Pancreas (tissue), 10 donors: ENCODE data around the gene DDAH1. TPM values are rescaled to one million over a fixed set of nuclear protein-coding genes. Genes with fewer than 3 reads are reported as not detected.

ENCODE experiments used
- ATAC-seq, 4 donors: fragments of 200-7000 bp; cut with Tn5 transposase; one replicate each; pipeline versions ENCODE4 v1.8.0 to v1.9.1; 2020; ENCODE audit warnings: mild to moderate bottlenecking in 4 of 4, moderate library complexity in 4 of 4
- DNase-seq, 6 donors: peaks; one replicate each; pipeline ENCODE4 v3.0.0-alpha.2; 2020
- FAIRE-seq: peaks from 2 replicates; lab custom pipeline; 2012; peaks lifted over from hg19 to GRCh38; lab: Jason Lieb, UNC
- H3K27ac ChIP-seq, 4 donors: fragments of 200-600 bp; sonication (generic); 1 replicate in 3 of 4; 2 replicates in 1 of 4; pipeline versions ENCODE4 v1.5.0 to v1.8.0; 2020
- H3K27me3 ChIP-seq, 4 donors: fragments of 200-600 bp; one replicate each; pipeline ENCODE4 v1.8.0; 2021
- H3K36me3 ChIP-seq, 3 donors: fragments of 200-600 bp; sonication (generic) in 1 of 3; one replicate each; pipeline versions ENCODE4 v1.5.0 to v1.8.0; 2020 to 2021
- H3K4me1 ChIP-seq, 3 donors: fragments of 200-600 bp; one replicate each; pipeline ENCODE4 v1.8.0; 2021
- H3K4me3 ChIP-seq, 4 donors: fragments of 200-600 bp; sonication (generic) in 2 of 4; one replicate each; pipeline versions ENCODE4 v1.5.0 to v1.8.0; 2020 to 2021
- H3K9me3 ChIP-seq, 4 donors: fragments of 200-600 bp; one replicate each; pipeline ENCODE4 v1.8.0; 2021
- CTCF ChIP-seq, 4 donors: fragments of 200-600 bp; sonication (generic) in 3 of 4; IDR thresholded peaks; one replicate each; pipeline versions ENCODE4 v1.5.0 to v1.8.0; 2021; ENCODE audit warnings: antibody characterized with exemption in 4 of 4
- WGBS, 2 donors: extraction: QIAGEN DNeasy Blood & Tissue Kit; methylation state at CpG; one replicate each; pipeline ENCODE4 v1.1.7; 2013; 5-methylcytosine and 5-hydroxymethylcytosine counted together
- intact Hi-C, 3 donors: fragments of 100-400 bp; cut with DNase I; formaldehyde crosslinking; loops; one replicate each; pipeline versions ENCODE4 v1.11.1 to v1.14.2; 2022
- polyA plus RNA-seq, 2 donors: library from polyadenylated mRNA; stranded (reverse); fragments of 200-250 nt; gene quantifications; one replicate each; pipeline ENCODE4 v1.2.3, GENCODE V29; 2013
- total RNA-seq, 6 donors: library from RNA; stranded (reverse); fragmentation: NEBNext Ultra II Directional in 4 of 6; extraction: Animal tissue kit (Norgen Biotek cat#: 25700) in 4 of 6; gene quantifications; one replicate each; pipeline versions ENCODE4 v1.2.1 to v1.2.4, GENCODE V29; 2021 to 2023
- donor health status: healthy with polysubstance abuse.
- donor health status: DM: no; HTN: no; CAD: no; lungs with moderate emphysema.
- donor health status: DM: no; HTN: no; CAD: no.
- donor health status: control.
- donor health status: control.
- donor health status: Bipolar disorder and iron deficiency.
- donor health status: DM: yes; HTN: yes; CAD: no.
- donor health status: DM: no; HTN: no; CAD: no.
- donor health status: DM: no; HTN: no; CAD: no.
- donor health status: DM: yes; HTN: yes; CAD: no.

The DDAH1 gene
- total and polyA plus RNA-seq, 8 donors = 8.1 to 34.2 (median 22.2) TPM

GRCh38 chr1:85420199-85420598, 44.8 kb downstream of the DDAH1 start:
- FAIRE-seq = no peak
- no peak overlapping the region for H3K4me3 ChIP-seq
- H3K27me3 ChIP-seq = no peaks in the 10 kb centered on the region
- intact Hi-C loops = no loop called here
- H3K4me1 ChIP-seq = peaks cover 0 to 7% (median 5%) of the 10 kb centered on the region in 3 donors
- H3K27ac ChIP-seq = no peak overlapping the region
- no peak for ATAC-seq
- TF ChIP-seq CTCF (IDR thresholded peaks at IDR 0.05) = no peak
- WGBS, 2 donors = 98 to 100% methylated on average over 1 of the region's 1 CpG
- H3K36me3 ChIP-seq = no peaks in the 10 kb centered on the region
- H3K9me3 ChIP-seq = no peaks in the 10 kb centered on the region
- no peak for DNase-seq

GRCh38 chr1:85417876-85418275, 47.1 kb downstream of the DDAH1 start:
- DNase-seq (no peak), FAIRE-seq (no peak), ATAC-seq (no peak)
- H3K4me1 ChIP-seq = no peaks in the 10 kb centered on the region
- H3K9me3 ChIP-seq = no peaks in the 10 kb centered on the region
- H3K4me3 ChIP-seq = no peak overlapping the region
- H3K27ac ChIP-seq = no peak overlapping the region
- WGBS, 2 donors = 64 to 73% methylated on average over 3 of the region's 3 CpGs
- no peaks in the 10 kb centered on the region for H3K36me3 ChIP-seq
- no peaks in the 10 kb centered on the region for H3K27me3 ChIP-seq
- intact Hi-C loops = loop anchor here in 1 of 3 donors (10.0 kb wide), 1 partner anchor 47 kb away; the partner anchor contains the start of gene DDAH1
- TF ChIP-seq CTCF (IDR thresholded peaks at IDR 0.05) = no peak

- H3K36me3 ChIP-seq = no peaks in the 10 kb centered on the region
- H3K4me1 ChIP-seq = no peaks in the 10 kb centered on the region
- ATAC-seq = peak in 1 of 4 donors; percentile 36
- intact Hi-C loops = loop anchor here in 1 of 3 donors (10.0 kb wide), 1 partner anchor 48 kb away; the partner anchor contains the start of gene DDAH1
- H3K4me3 ChIP-seq = no peak overlapping the region
- no peak overlapping the region for H3K27ac ChIP-seq
- FAIRE-seq = no peak
- no peaks in the 10 kb centered on the region for H3K9me3 ChIP-seq
- H3K27me3 ChIP-seq = no peaks in the 10 kb centered on the region
- DNase-seq = no peak
- no peak for TF ChIP-seq CTCF (IDR thresholded peaks at IDR 0.05)
- WGBS, 2 donors = 83 to 89% methylated on average over 5 of the region's 5 CpGs
Observed at GRCh38 chr1:85417017-85417416, 47.9 kb downstream of the DDAH1 start.

- FAIRE-seq = no peak
- intact Hi-C loops = loop anchor here in 1 of 3 donors (10.0 kb wide), 1 partner anchor 52 kb away; the partner anchor contains the start of gene DDAH1
Observed at GRCh38 chr1:85413169-85413568, 51.8 kb downstream of the DDAH1 start.

More at GRCh38 chr1:85413169-85413568, 51.8 kb downstream of the DDAH1 start:
- Histone ChIP-seq H3K27ac (no peak overlapping the region), H3K4me1 (peaks cover 0 to under 1% (median under 1%) of the 10 kb centered on the region in 3 donors), H3K36me3 (no peaks in the 10 kb centered on the region), H3K27me3 (no peaks in the 10 kb centered on the region), H3K4me3 (no peak overlapping the region), H3K9me3 (no peaks in the 10 kb centered on the region)
- WGBS, 2 donors = 78 to 90% methylated on average over 1 of the region's 1 CpG
- TF ChIP-seq CTCF (IDR thresholded peaks at IDR 0.05) = no peak
- ATAC-seq = no peak
- no peak for DNase-seq
